Stimulated activated CD8-positive, alpha-beta memory T cell treated with anti-CD3 and anti-CD28 coated beads, Interleukin-4, amount 100 ng/mL, for 48 hours (primary cell): ENCODE measurements around the gene PSEN2.

Source experiments
- DNase-seq: peaks from one replicate; pipeline ENCODE4 v3.0.0-alpha.2; 2020

The PSEN2 gene

GRCh38 chr1:226867461-226868054 lies 2.9 kb upstream of the PSEN2 start:
- DNase-seq, result no peak

DNA sequence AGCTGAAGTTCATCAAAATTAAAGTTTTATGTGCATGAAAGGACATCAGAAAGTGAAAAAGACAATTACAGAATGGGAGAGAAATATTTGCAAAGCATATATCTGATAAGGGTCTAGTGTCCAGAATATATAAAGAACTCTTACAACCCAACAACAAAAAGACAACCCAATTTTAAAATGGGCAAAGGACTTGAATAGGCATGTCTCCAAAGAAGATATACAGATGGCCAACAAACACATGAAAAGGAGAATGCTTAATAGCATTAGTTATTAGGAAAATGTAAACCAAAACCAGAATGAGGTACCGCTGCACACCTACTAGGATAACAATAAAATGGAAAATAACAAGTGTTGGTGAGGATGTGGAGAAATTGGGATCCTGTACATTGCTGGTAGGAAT lies 1.7 kb upstream of the PSEN2 start:
- DNase-seq, result no peak

DNA sequence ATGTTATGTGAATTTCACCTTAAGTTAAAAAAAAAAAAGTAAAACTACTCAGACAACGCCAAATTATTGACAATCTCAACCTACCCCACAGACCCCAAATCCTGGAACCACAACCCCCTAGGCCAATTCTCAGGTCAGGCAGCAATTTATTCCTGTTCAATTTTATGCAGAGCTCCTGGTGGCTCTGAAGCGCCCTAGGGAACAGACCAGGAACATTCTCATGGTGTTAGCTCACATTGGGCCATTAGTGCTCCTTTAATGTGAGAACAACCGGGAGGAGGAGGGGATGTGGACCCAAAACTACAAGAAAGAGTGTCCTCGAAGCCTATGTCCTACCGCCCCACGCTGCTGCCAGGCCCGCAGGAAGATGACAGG lies 403 bp upstream of the PSEN2 start:
- no peak for DNase-seq

DNA sequence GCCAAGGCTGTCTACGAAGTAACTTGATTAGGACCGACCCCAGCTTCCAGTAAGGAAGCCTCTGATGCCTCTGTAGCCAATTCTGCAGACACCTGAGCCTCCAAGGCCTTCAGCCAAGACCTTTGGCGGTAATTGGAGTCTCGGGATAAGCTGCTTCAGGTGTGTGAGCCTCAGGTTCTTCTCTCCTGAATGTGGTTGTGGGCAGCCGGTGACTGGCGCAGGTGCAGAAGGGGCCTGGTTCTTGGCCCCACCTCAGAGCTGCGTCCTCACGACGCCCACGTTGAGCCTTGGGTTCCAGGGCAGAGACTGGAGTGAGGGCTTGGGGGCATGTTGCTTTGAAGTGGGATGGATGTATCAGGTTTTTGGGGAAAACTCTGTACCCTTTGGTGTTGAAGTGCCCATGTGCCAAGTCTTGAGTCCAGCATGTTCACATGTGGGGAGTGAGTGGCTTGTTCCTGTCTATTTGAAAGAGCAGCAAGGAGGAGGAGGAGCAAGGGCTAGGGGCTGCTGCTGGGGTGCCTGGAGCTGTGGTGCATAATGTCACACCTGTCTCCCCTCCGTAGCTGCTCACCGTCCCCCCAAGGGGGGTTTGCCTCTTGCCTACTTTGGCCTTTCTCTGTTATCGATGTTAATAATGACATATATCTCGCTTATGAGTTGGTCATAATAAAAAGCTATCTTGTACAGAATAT lies 1.4 kb downstream of the PSEN2 start:
- DNase-seq, result peak; percentile 23

- DNase-seq, result peak; percentile 5
Measured at GRCh38 chr1:226872437-226872836, 2.0 kb downstream of the PSEN2 start.

DNA sequence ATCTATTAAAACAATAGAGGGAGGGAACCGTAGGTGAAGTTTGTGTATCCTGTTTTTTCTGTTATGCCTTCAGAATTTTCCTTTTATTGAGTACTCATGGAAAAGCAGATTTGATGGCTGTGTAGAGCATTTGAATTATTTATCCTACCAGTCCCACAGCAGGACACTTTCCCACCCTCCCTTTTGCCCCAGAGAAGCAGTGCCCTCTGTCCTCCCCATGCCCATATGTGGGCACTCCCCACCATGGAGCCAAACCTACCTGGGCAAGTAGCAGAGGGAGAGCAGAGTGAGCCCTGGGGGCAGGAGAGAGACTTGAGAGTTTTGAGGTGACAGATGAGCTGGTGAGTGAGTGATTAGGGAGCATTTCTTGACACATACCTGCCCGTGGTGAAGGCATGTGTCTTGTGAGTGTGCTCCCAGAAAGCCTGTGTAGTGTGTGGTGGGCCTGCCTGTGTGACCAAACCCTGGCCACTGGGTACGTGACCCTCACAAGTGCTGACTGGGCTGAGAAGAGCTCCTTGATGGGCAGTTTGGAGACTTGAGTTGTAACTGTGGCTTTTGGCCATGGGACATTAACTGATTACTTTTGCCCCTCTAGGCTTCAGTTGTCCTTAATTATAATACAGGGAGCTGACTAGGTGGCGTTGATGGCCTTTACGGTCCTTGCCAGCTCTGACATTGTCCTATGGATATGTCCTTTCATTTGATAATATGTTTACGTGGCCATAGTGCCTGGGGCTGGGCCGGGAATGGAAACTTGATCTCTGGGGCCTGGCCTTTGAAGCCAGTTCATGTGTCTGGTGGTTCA lies 3.6 kb downstream of the PSEN2 start:
- peak; percentile 6 for DNase-seq

- peak; percentile 14 for DNase-seq
Measured at GRCh38 chr1:226874579-226875425, 4.4 kb downstream of the PSEN2 start.

GRCh38 chr1:226875641-226876295 lies 5.4 kb downstream of the PSEN2 start:
- no peak for DNase-seq

DNA sequence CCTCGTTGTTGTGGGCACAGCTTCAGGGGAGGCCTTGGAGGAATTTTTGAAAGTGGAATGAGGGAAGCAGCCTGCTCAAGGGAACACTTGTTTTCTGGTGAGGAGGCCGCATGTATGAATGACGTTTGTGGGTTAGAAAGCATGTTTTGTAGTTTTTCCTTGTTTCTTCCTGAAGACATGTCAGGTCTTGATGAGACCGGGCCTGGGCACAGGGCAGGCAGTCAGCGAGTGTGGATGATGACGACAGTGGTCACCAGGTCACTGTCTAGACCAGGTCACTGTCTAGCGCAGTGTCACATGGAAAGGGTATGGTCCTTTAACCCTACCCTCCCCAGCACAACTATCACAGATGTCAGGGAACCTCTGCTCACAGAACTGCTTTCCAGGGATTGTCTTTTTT lies 7.3 kb downstream of the PSEN2 start:
- DNase-seq, result no peak

GRCh38 chr1:226880372-226881287 lies 10.2 kb downstream of the PSEN2 start:
- DNase-seq, result no peak

GRCh38 chr1:226881515-226882185 lies 11.2 kb downstream of the PSEN2 start:
- no peak for DNase-seq

DNA sequence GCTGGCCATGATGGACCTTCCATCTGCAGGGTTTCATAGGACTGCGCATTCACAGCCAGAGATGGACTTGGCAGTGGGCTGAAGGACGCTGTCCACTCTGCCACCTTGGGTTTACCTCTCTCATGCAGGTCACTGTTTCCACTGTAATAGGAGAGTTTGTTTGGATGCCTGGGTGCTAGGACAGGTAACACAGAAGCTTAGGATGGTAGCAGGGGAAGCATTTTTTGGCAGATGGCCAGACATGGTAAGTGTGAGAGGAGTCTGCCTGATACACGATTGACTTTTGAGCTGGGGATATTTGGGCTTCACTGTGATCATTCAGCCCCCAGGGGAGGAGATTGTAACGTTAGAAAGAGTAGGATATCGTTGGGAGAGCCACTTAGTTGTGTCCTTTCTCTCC lies 11.8 kb downstream of the PSEN2 start:
- DNase-seq, result no peak

GRCh38 chr1:226882631-226883409 lies 12.4 kb downstream of the PSEN2 start:
- peak; percentile 43 for DNase-seq

GRCh38 chr1:226883630-226884029 lies 13.2 kb downstream of the PSEN2 start:
- DNase-seq, result no peak

GRCh38 chr1:226884116-226884625 lies 13.8 kb downstream of the PSEN2 start:
- no peak for DNase-seq

GRCh38 chr1:226884966-226885820 lies 14.8 kb downstream of the PSEN2 start:
- DNase-seq, result no peak

- DNase-seq, result no peak
Measured at GRCh38 chr1:226886122-226886901, 15.9 kb downstream of the PSEN2 start.

GRCh38 chr1:226887006-226887405 lies 16.6 kb downstream of the PSEN2 start:
- DNase-seq, result no peak
